GM12864 (cell line): Measurements from ENCODE around the gene BEST2.

Source experiments
- DNase-seq: peaks from one replicate; pipeline ENCODE4 v3.0.0-alpha.2; 2011; ENCODE audit warnings: low read depth
- H3K4me3 ChIP-seq: 2 replicates; pipeline ENCODE4 v1.5.1; 2011; ENCODE audit warnings: mild to moderate bottlenecking, low read depth, low read length, control low read depth
- TF ChIP-seq, protein P1 (sequence below): IDR thresholded peaks from 2 replicates; pipeline ENCODE4 v1.5.1; 2011; ENCODE audit warnings: low read depth, mild to moderate bottlenecking, moderate library complexity, low read length, control low read depth, inconsistent platforms; ENCODE audit errors: missing control alignments

Gene BEST2

DNA sequence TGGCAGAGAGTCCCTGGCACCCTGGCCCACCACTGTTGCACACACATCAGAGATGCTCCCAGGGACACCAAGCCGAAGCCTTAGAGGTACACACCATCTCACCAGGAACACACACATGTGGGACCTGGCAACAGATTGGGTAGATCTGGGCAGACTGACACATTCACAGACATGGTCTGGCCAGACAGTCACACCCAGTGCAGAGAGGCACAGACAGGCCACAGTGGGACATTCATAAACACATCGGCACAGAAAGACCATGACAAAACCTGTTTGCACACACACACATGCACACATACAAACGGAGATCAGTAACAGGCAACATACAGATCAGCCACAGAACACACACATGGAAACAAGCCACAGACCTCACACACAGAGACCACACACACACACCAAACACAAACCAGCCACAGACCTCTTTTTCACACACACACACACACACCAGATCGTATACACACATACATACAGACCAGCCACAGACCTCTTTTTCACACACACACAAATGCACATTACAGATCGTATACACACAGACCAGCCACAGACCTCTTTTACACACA is 33.4 kb downstream of the BEST2 start:
- TF ChIP-seq, protein P1, sequence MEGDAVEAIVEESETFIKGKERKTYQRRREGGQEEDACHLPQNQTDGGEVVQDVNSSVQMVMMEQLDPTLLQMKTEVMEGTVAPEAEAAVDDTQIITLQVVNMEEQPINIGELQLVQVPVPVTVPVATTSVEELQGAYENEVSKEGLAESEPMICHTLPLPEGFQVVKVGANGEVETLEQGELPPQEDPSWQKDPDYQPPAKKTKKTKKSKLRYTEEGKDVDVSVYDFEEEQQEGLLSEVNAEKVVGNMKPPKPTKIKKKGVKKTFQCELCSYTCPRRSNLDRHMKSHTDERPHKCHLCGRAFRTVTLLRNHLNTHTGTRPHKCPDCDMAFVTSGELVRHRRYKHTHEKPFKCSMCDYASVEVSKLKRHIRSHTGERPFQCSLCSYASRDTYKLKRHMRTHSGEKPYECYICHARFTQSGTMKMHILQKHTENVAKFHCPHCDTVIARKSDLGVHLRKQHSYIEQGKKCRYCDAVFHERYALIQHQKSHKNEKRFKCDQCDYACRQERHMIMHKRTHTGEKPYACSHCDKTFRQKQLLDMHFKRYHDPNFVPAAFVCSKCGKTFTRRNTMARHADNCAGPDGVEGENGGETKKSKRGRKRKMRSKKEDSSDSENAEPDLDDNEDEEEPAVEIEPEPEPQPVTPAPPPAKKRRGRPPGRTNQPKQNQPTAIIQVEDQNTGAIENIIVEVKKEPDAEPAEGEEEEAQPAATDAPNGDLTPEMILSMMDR = no peak
- no peak overlapping the region for H3K4me3 ChIP-seq
- no peak for DNase-seq

DNA sequence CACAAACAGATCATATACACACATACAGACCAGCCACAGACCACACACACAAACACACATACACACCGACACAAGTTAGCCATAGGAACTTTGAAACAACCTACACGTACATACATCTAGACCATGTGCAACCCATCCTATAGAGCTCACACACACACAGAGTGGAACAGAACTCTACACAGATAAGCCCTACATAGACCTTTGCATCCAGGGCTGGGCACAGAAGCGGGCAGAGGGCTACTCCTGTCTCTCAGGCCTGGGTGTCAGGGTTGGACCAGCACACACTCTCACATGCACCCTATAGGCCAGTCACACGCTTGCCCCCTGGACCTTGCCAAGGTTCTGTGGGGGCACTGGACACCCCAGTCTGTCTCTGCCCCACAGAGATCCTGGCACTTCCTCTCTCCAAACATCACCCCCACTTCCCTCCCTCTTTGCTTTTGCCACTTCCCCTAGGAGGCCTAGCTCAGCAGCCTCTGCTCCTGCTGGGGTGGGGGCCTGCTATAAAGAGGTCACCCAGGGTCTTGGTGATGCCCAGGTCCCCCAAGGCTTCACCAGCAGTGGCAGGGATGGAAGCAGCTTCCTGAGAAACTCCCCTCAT is 33.9 kb downstream of the BEST2 start:
- H3K4me3 ChIP-seq = no peak overlapping the region
- DNase-seq = no peak
- TF ChIP-seq, protein P1 = no peak

DNA sequence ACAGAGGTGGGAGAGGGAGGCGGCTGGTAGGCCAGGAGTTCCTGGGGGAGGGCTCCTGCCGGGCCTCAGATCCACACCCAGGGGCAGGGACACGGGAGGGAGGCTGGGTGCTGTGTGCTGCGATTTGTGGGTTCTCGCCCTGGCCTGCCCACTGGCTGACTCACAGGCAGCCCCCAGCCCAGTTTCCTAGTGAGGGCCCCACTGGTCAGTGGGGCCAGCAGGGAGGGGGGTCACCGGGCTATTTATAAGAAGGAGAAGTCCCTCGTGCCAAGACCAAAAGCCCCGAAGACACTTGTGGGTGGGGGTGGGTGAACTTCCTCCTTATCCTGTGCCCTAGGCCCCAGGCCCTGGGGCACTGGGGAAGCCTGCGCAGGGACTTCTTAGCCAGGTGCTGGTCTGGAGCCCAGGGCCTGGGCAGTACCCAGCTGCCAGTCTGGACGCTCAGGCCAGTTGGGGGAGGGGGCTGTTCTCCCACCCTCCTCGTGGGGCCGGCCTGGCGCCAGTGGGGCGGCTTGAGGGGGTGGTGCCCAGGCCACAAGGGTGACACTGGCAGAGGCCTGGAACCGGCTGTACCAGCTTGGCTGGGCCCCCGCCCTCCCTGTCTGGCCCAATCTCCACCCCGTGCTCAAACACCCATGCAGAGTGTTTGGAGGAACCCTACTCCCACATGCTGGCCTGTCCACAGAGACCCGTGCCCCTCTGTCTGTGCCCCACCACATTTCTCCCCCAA is 34.7 kb downstream of the BEST2 start:
- no peak for DNase-seq
- H3K4me3 ChIP-seq = no peak overlapping the region
- TF ChIP-seq, protein P1 = no peak

DNA sequence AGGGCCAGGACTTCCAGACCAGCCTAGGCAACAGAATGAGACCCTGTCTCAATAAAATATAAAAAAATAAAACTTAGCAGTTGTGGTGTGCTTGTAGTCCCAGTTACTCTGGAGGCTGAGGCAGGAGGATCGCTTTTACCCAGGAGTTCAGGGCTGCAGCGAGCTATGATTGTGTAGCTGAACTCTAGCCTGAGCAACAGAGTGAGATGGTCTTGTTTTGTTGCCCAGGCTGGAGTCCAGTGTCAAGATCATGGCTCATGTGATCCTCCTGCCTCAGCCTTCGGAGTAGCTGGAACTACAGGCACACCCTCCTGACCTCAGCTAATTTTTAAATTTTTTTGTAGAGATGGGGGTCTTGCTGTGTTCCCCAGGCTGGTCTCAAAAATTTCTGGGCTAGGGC is 35.4 kb downstream of the BEST2 start:
- no peak overlapping the region for H3K4me3 ChIP-seq

DNA sequence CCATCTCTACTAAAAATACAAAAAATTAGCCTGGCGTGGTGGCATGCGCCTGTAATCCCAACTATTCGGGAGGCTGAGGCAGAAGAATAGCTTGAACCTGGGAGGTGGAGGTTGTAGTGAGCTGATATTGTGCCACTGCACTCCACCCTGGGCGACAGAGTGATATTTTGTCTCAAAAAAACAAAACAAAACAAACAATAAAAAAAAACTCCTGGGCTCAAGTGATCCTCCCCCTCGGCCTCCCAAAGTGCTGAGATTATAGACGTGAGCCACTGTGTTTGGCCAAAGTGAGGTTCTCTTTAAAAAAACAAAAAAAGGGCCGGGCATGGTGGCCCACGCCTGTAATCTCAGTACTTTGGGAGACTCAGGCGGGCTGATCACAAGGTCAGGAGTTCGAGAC is 35.9 kb downstream of the BEST2 start:
- no peak overlapping the region for H3K4me3 ChIP-seq
- DNase-seq = no peak
- TF ChIP-seq, protein P1 = no peak

More for the DNA sequence above, 35.4 kb downstream of the BEST2 start:
- TF ChIP-seq, protein P1 = no peak
- DNase-seq = no peak

DNA sequence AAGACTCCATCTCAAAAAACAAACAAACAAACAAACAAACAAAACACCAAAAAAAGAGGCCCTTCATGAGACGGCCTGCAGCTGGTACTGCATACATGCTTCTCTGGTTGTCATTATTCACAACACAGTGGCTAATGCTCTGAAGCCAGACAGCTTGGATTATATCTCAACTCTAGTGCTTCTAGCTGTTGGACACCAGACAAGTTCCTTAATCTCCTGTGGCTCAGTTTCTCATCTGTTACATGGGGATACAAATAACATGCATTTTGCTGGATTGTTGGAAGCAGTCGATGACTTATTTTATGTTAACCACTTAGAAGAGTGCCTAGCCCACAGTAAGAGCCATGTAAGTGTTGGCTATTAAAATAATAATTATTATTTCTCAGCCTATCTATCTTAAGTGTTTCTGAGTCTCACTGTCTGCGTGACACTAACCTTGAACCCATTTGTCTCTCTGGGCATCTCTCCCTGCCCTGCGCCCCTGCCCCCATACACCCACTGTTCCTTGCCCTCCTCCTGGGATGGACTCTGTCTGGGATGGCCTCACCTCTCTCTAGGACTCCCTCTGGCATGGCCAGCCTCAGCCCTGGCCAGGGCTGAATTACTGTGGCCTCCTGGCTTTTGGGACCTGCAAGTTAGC is 36.6 kb downstream of the BEST2 start:
- peak overlapping the region; percentile 46 for H3K4me3 ChIP-seq
- TF ChIP-seq, protein P1 = no peak
- no peak for DNase-seq
